Glomerular endothelial cell (primary cell): ENCODE measurements around the gene DAPL1. TPM values are rescaled to one million over a fixed set of nuclear protein-coding genes. Genes with fewer than 3 reads are reported as not detected.

Experiments used
- DNase-seq: peaks from one replicate; pipeline ENCODE4 v3.0.0-alpha.2; 2011; ENCODE audit warnings: low read depth, low spot score; ENCODE audit errors: extremely low read depth
- total RNA-seq: library from RNA; depleted of rRNA; stranded (reverse); fragments of >200 nt; gene quantifications from 2 replicates; pipeline ENCODE4 v1.2.3, GENCODE V29; 2015

DAPL1 gene
- not detected in 2 replicates for total RNA-seq

- no peak for DNase-seq
These were observed at the start of gene DAPL1 for GRCh38 chr2:158795195-158795924. Gene DAPL1 (plus strand): TSS chr2:158795317. CDS start chr2:158795373, 56 bp downstream.

- no peak for DNase-seq
These were observed 49.2 kb upstream of the DAPL1 start for GRCh38 chr2:158745866-158746382.

- no peak for DNase-seq
These were observed 48.6 kb upstream of the DAPL1 start for GRCh38 chr2:158746488-158746887.

- DNase-seq, result no peak
These were observed 47.8 kb upstream of the DAPL1 start for GRCh38 chr2:158747281-158747680.

GRCh38 chr2:158748926-158749590 is 46.1 kb upstream of the DAPL1 start:
- no peak for DNase-seq

GRCh38 chr2:158750458-158751125 is 44.5 kb upstream of the DAPL1 start:
- no peak for DNase-seq

GRCh38 chr2:158753641-158754611 is 41.2 kb upstream of the DAPL1 start:
- peak; percentile 44 for DNase-seq

GRCh38 chr2:158755310-158756087 is 39.6 kb upstream of the DAPL1 start:
- DNase-seq, result no peak

- DNase-seq, result no peak
These were observed 38.8 kb upstream of the DAPL1 start for GRCh38 chr2:158756331-158756730.

- no peak for DNase-seq
These were observed 38.1 kb upstream of the DAPL1 start for GRCh38 chr2:158756976-158757375.

GRCh38 chr2:158760887-158761286 is 34.2 kb upstream of the DAPL1 start:
- no peak for DNase-seq

- no peak for DNase-seq
These were observed 33.5 kb upstream of the DAPL1 start for GRCh38 chr2:158761621-158762020.

- no peak for DNase-seq
These were observed 32.8 kb upstream of the DAPL1 start for GRCh38 chr2:158762336-158762735.

GRCh38 chr2:158766524-158766923 is 28.6 kb upstream of the DAPL1 start:
- DNase-seq, result no peak

- DNase-seq, result no peak
These were observed 22.6 kb upstream of the DAPL1 start for GRCh38 chr2:158772306-158773078.

GRCh38 chr2:158773121-158773520 is 22.0 kb upstream of the DAPL1 start:
- no peak for DNase-seq

- no peak for DNase-seq
These were observed 20.4 kb upstream of the DAPL1 start for GRCh38 chr2:158774681-158775080.

GRCh38 chr2:158775273-158776027 is 19.7 kb upstream of the DAPL1 start:
- DNase-seq, result no peak
